Activated B cell treated with CpG ODN at 0.5 μM for 24 hours (primary cell): ENCODE measurements around the gene SLC41A1. TPM values are rescaled to one million over a fixed set of nuclear protein-coding genes. Genes with fewer than 3 reads are reported as not detected.

ENCODE experiments used
- ATAC-seq: fragments of 200-7000 bp; cut with Tn5 transposase; one replicate; pipeline ENCODE4 v1.10.0; 2021; ENCODE audit warnings: low read depth, mild to moderate bottlenecking, moderate library complexity
- CTCF ChIA-PET: fragments of 350-600 bp; sonication (Branson Sonifier 250); formaldehyde crosslinking; loops from one replicate; lab custom pipeline; 2021; ENCODE audit warnings: antibody characterized with exemption; lab: Charles Lee
- POLR2A ChIA-PET: fragments of 350-600 bp; sonication (Branson Sonifier 250); formaldehyde crosslinking; loops from one replicate; lab custom pipeline; 2021; ENCODE audit warnings: antibody characterized with exemption; lab: Charles Lee
- DNase-seq: peaks from one replicate; pipeline ENCODE4 v3.0.0; 2022
- H3K27ac Mint-ChIP-seq: one replicate; pipeline ENCODE4 v1.8.0; 2020; ENCODE audit warnings: mixed read lengths
- H3K27me3 Mint-ChIP-seq: one replicate; pipeline ENCODE4 v1.8.0; 2021; ENCODE audit warnings: mixed read lengths
- H3K36me3 Mint-ChIP-seq: one replicate; pipeline ENCODE4 v1.8.0; 2021; ENCODE audit warnings: low read depth, mixed read lengths
- H3K4me1 Mint-ChIP-seq: one replicate; pipeline ENCODE4 v1.8.0; 2021; ENCODE audit warnings: mixed read lengths
- H3K4me3 Mint-ChIP-seq: one replicate; pipeline ENCODE4 v1.8.0; 2020; ENCODE audit warnings: mild to moderate bottlenecking, mixed read lengths
- H3K9me3 Mint-ChIP-seq: one replicate; pipeline ENCODE4 v1.8.0; 2020; ENCODE audit warnings: mixed read lengths
- CTCF ChIP-seq: fragments of 200-600 bp; IDR thresholded peaks from one replicate; pipeline ENCODE4 v1.8.0; 2022; ENCODE audit warnings: antibody characterized with exemption, mild to moderate bottlenecking
- intact Hi-C: fragments of 100-400 bp; cut with micrococcal nuclease; formaldehyde crosslinking; loops from one replicate; pipeline ENCODE4 v1.15.1; 2024
- total RNA-seq: library from RNA; stranded (reverse); gene quantifications from 2 replicates; pipeline ENCODE4 v1.2.3, GENCODE V29; 2022

SLC41A1 gene
- total RNA-seq, 1 donor from 2014 or later = 32.4 TPM

DNA sequence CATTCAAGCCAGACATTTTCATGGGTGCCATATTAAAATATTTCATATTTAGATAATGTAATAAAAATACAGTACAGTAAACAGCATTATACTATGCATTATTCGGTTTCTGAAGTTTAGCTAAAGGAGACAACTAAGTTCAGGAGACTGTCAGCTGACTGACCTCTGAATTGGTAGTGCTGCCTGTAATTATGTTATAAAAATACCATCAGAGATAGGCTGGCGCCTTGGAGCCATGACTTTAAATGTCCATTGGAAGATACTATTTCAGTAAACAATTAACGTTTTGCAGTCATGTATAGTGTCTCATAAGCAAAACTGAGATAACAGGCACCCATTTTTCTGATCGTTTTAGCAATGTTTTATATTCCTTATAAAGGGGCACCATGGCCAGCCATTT, 26.4 kb downstream of the SLC41A1 start:
- CTCF ChIA-PET = interaction anchor here (1.5 to 2.3 kb wide), 2 partner anchors 9 to 191 kb away, joined by 4 to 9 read pairs; no protein-coding TSS in a partner anchor
- no peak overlapping the region for H3K27ac Mint-ChIP-seq
- H3K9me3 Mint-ChIP-seq = no peaks in the 10 kb centered on the region
- intact Hi-C loops = no loop called here
- DNase-seq (no peak), ATAC-seq (no peak)
- POLR2A ChIA-PET = interaction anchor here (1.2 to 3.4 kb wide), 2 partner anchors 11 to 14 kb away, joined by 3 to 15 read pairs; partner anchors contain the start of gene RAB29
- no peak overlapping the region for H3K4me3 Mint-ChIP-seq
- peaks cover 2% of the 10 kb centered on the region for H3K4me1 Mint-ChIP-seq
- no peak for TF ChIP-seq CTCF
- peaks cover 24% of the 10 kb centered on the region for H3K36me3 Mint-ChIP-seq
- no peaks in the 10 kb centered on the region for H3K27me3 Mint-ChIP-seq

DNA sequence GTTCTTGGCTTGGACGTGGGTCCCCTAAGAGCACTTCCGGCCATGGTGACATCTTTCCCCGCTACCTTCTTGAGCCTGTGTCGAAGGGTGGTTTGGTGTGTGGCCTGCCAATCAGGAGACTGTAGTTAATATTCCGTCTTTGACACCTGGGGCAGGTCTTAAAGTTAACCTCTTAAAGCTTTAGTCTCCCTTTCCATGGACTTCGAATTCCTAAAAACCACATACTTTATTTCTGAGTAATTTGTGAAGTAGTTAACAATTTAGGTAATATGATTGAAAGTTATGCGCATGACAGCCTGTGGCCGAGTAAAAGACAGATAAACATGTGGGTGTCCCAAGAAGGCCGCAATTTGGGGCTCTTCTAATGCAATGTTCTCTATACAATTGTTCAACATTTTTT, 27.6 kb downstream of the SLC41A1 start:
- DNase-seq (no peak), ATAC-seq (no peak)
- ChIA-PET POLR2A (interaction anchor here (0.6 to 3.4 kb wide), 2 partner anchors 10 to 14 kb away, joined by 3 to 15 read pairs; partner anchors contain the start of gene RAB29), CTCF (interaction anchor here (2.3 kb wide), 1 partner anchor 192 kb away, joined by 9 read pairs; no protein-coding TSS in a partner anchor)
- no peaks in the 10 kb centered on the region for H3K27me3 Mint-ChIP-seq
- intact Hi-C loops = no loop called here
- H3K27ac Mint-ChIP-seq = no peak overlapping the region
- peaks cover 3% of the 10 kb centered on the region for H3K4me1 Mint-ChIP-seq
- no peak for TF ChIP-seq CTCF
- H3K4me3 Mint-ChIP-seq = no peak overlapping the region
- no peaks in the 10 kb centered on the region for H3K9me3 Mint-ChIP-seq
- peaks cover 14% of the 10 kb centered on the region for H3K36me3 Mint-ChIP-seq

- no peak for ATAC-seq
- no peak overlapping the region for H3K27ac Mint-ChIP-seq
- H3K4me3 Mint-ChIP-seq = no peak overlapping the region
- no peaks in the 10 kb centered on the region for H3K9me3 Mint-ChIP-seq
- TF ChIP-seq CTCF = no peak
- POLR2A ChIA-PET = interaction anchor here (3.4 kb wide), 1 partner anchor 9 kb away, joined by 15 read pairs; the partner anchor contains the start of gene RAB29
- intact Hi-C loops = no loop called here
- DNase-seq = no peak
- peaks cover 4% of the 10 kb centered on the region for H3K4me1 Mint-ChIP-seq
- CTCF ChIA-PET = interaction anchor here (0.7 to 1.1 kb wide), 2 partner anchors 125 to 194 kb away, joined by 3 to 5 read pairs; no protein-coding TSS in a partner anchor
- H3K27me3 Mint-ChIP-seq = no peaks in the 10 kb centered on the region
- peaks cover 3% of the 10 kb centered on the region for H3K36me3 Mint-ChIP-seq
These were observed 29.1 kb downstream of the SLC41A1 start for GRCh38 chr1:205783904-205784303.

DNA sequence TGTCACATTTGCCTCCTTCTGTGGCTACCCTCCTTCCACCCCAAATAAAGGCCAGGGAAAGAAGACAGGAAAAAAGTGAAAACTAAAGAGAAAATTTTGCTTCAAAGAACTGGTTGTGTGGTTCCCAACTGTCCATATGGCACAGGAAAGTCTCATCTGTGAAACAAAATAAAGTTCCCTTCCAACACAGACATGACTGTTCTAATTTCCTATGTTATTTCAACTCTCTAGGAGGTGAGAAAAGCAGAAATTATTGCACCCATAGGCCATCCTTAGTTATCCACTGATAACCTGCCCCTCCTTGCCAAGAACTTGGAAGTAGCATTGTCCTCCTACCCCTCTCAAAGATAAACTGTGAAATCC, 29.6 kb downstream of the SLC41A1 start:
- no peaks in the 10 kb centered on the region for H3K27me3 Mint-ChIP-seq
- no peak overlapping the region for H3K4me3 Mint-ChIP-seq
- no peaks in the 10 kb centered on the region for H3K9me3 Mint-ChIP-seq
- no peak overlapping the region for H3K27ac Mint-ChIP-seq
- intact Hi-C loops = no loop called here
- peaks cover 9% of the 10 kb centered on the region for H3K4me1 Mint-ChIP-seq
- DNase-seq = no peak
- ATAC-seq = no peak
- CTCF ChIA-PET = interaction anchor here (1.5 kb wide), 1 partner anchor 8 kb away, joined by 4 read pairs; no protein-coding TSS in a partner anchor
- POLR2A ChIA-PET = no interaction called here
- H3K36me3 Mint-ChIP-seq = peaks cover 3% of the 10 kb centered on the region
- no peak for TF ChIP-seq CTCF

GRCh38 chr1:205782627-205783432, 30.2 kb downstream of the SLC41A1 start:
- H3K4me1 Mint-ChIP-seq = peaks cover 15% of the 10 kb centered on the region
- H3K4me3 Mint-ChIP-seq = no peak overlapping the region
- H3K27me3 Mint-ChIP-seq = no peaks in the 10 kb centered on the region
- no peak overlapping the region for H3K27ac Mint-ChIP-seq
- H3K36me3 Mint-ChIP-seq = peaks cover 3% of the 10 kb centered on the region
- ATAC-seq (no peak), DNase-seq (no peak)
- ChIA-PET CTCF (interaction anchor here (0.7 to 1.9 kb wide), 3 partner anchors 9 to 195 kb away, joined by 3 to 8 read pairs (median 4); no protein-coding TSS in a partner anchor), POLR2A (interaction anchor here (0.9 to 1.0 kb wide), 2 partner anchors 8 to 33 kb away, joined by 3 read pairs; no protein-coding TSS in a partner anchor)
- TF ChIP-seq CTCF = no peak
- no peaks in the 10 kb centered on the region for H3K9me3 Mint-ChIP-seq
- intact Hi-C loops = no loop called here
